Loucy (cell line): ENCODE results near the gene COL23A1.

Experiments
- H2AFZ ChIP-seq: fragments of 200-600 bp; sonication (generic); 2 replicates; pipeline ENCODE4 v1.6.0; 2016; ENCODE audit warnings: antibody characterized with exemption, mild to moderate bottlenecking, low read length, moderate library complexity
- H3F3A ChIP-seq: fragments of 200-600 bp; 2 replicates; pipeline ENCODE4 v1.6.0; 2016; ENCODE audit warnings: antibody characterized with exemption, low read depth, mild to moderate bottlenecking
- H3K27me3 ChIP-seq: fragments of 200-600 bp; sonication (generic); 2 replicates; pipeline ENCODE4 v1.6.1; 2014; ENCODE audit warnings: low read length, mild to moderate bottlenecking; ENCODE audit not compliant: insufficient read depth, poor library complexity, severe bottlenecking
- H3K36me3 ChIP-seq: fragments of 200-600 bp; sonication (generic); 2 replicates; pipeline ENCODE4 v1.6.1; 2016; ENCODE audit warnings: low read length; ENCODE audit not compliant: insufficient read depth
- H3K4me1 ChIP-seq: fragments of 200-600 bp; sonication (generic); 2 replicates; pipeline ENCODE4 v1.5.1; 2014; ENCODE audit warnings: low read length, mild to moderate bottlenecking; ENCODE audit not compliant: insufficient read depth, poor library complexity, severe bottlenecking
- H3K4me2 ChIP-seq: fragments of 200-600 bp; sonication (generic); 2 replicates; pipeline ENCODE4 v1.6.0; 2014; ENCODE audit warnings: antibody characterized with exemption, low read length, low read depth, mild to moderate bottlenecking; ENCODE audit not compliant: poor library complexity, severe bottlenecking
- H3K4me3 ChIP-seq: fragments of 200-600 bp; sonication (generic); 2 replicates; pipeline ENCODE4 v1.5.1; 2014; ENCODE audit warnings: low read length, mild to moderate bottlenecking, mixed read lengths; ENCODE audit not compliant: poor library complexity, severe bottlenecking
- H3K79me2 ChIP-seq: fragments of 200-600 bp; sonication (generic); 2 replicates; pipeline ENCODE4 v1.6.1; 2014; ENCODE audit warnings: low read length; ENCODE audit not compliant: insufficient read depth
- H3K9ac ChIP-seq: fragments of 200-600 bp; sonication (generic); 2 replicates; pipeline ENCODE4 v1.6.0; 2014; ENCODE audit warnings: mild to moderate bottlenecking, low read depth, low read length, moderate library complexity; ENCODE audit not compliant: poor library complexity, severe bottlenecking
- H3K9me2 ChIP-seq: fragments of 200-600 bp; sonication (generic); replicated peaks from 2 replicates; pipeline ENCODE4 v1.6.1; 2016; ENCODE audit warnings: low read depth, low read length, mixed read lengths
- H3K9me3 ChIP-seq: fragments of 200-600 bp; sonication (generic); 2 replicates; pipeline ENCODE4 v1.6.1; 2014; ENCODE audit warnings: mild to moderate bottlenecking, antibody characterized with exemption, low read length, low read depth; ENCODE audit not compliant: insufficient read depth
- H4K20me1 ChIP-seq: fragments of 200-600 bp; sonication (generic); 2 replicates; pipeline ENCODE4 v1.6.0; 2014; ENCODE audit warnings: antibody characterized with exemption, low read length, mild to moderate bottlenecking; ENCODE audit not compliant: insufficient read depth, poor library complexity, severe bottlenecking
- CTCF ChIP-seq: fragments of 200-600 bp; sonication (generic); conservative IDR thresholded peaks from 2 replicates; pipeline ENCODE4 v1.5.1; 2014; ENCODE audit warnings: mild to moderate bottlenecking, antibody characterized with exemption, low read length
- EZH2phosphoT487 ChIP-seq: fragments of 200-600 bp; IDR thresholded peaks from 2 replicates; pipeline ENCODE4 v1.6.1; 2018; ENCODE audit warnings: antibody characterized with exemption, mild to moderate bottlenecking, moderate library complexity, borderline replicate concordance

COL23A1 gene

GRCh38 chr5:178215280-178216002 is 374.8 kb downstream of the COL23A1 start:
- no peaks in the 10 kb centered on the region for H3K4me1 ChIP-seq
- H3K4me3 ChIP-seq = no peak overlapping the region
- no peaks in the 10 kb centered on the region for H3K9me3 ChIP-seq
- H3K9me2 ChIP-seq = no peaks in the 10 kb centered on the region
- peaks cover 17% of the 10 kb centered on the region for H4K20me1 ChIP-seq
- no peaks in the 10 kb centered on the region for H3K27me3 ChIP-seq
- H3K9ac ChIP-seq = no peak overlapping the region
- H3K4me2 ChIP-seq = no peak overlapping the region
- no peak overlapping the region for H2AFZ ChIP-seq
- peaks cover 6% of the 10 kb centered on the region; the same call in 1 of the 2 replicates for H3K79me2 ChIP-seq
- TF ChIP-seq EZH2phosphoT487 = no peak
- TF ChIP-seq CTCF = no peak
- peaks cover 45% of the 10 kb centered on the region; the same call in 1 of the 2 replicates for H3K36me3 ChIP-seq
- no peaks in the 10 kb centered on the region for H3F3A ChIP-seq

DNA sequence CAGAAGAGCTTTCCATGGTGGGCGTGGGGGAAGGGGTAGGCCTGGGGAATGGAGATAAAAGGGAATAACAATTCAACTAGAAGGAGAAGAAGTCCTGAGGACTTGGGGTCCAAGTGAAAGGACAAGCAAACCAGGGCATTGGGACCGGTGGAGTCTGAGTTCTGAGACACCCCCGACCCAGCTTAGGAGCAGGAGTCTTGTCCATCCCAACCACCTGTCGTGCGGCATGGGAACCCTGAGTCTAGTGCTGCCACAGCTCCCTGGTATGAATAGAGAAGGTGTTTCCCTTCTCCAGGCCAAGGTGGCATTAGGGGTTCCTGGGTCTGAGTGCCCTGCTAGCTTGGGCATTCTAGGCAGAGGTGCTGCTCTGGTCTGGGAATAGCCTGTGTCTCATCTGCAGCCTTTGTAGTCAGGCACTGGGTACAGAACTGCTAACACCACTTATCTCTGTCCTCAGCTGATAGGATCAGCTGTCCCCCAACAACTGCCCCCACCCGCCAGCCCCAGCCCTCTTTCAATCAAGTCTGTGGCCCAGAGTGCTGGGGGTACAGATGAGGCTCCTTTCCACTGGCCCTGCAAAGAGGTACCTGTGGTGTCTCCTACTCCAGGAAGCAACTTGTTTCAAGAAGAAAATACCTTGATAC is 375.9 kb downstream of the COL23A1 start:
- no peak overlapping the region for H3K9ac ChIP-seq
- H3K79me2 ChIP-seq = peaks cover 18% of the 10 kb centered on the region; the same call in 1 of the 2 replicates
- peaks cover 57% of the 10 kb centered on the region; the same call in 1 of the 2 replicates for H3K36me3 ChIP-seq
- no peaks in the 10 kb centered on the region for H3K9me3 ChIP-seq
- H3K27me3 ChIP-seq = no peaks in the 10 kb centered on the region
- no peak overlapping the region for H3K4me2 ChIP-seq
- H3K9me2 ChIP-seq = no peaks in the 10 kb centered on the region
- no peaks in the 10 kb centered on the region for H3K4me1 ChIP-seq
- peaks cover 26% of the 10 kb centered on the region for H4K20me1 ChIP-seq
- no peaks in the 10 kb centered on the region for H3F3A ChIP-seq
- H3K4me3 ChIP-seq = no peak overlapping the region
- H2AFZ ChIP-seq = no peak overlapping the region
- no peak for TF ChIP-seq EZH2phosphoT487
- no peak for TF ChIP-seq CTCF

DNA sequence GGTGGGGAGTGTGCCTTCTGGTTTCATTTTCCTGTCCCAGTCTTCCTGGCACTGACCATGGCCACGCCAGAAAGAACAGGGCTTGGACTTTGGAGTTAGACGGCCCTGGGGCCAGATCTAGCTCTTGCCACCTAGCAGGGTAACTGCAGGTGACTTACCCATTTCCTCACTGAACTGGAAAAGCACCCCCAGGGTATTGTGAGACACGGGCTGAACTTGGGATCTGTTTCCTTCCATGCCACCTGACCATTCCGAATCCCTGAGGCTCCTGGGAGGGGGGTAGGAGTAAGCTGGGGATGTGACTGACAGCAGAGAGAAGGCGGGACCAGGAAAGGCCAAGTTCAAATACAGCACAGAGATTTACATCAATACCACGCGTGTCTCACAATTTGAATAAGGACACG is 376.4 kb downstream of the COL23A1 start:
- no peaks in the 10 kb centered on the region for H3K27me3 ChIP-seq
- no peaks in the 10 kb centered on the region for H3F3A ChIP-seq
- peaks cover 62% of the 10 kb centered on the region for H3K36me3 ChIP-seq
- H2AFZ ChIP-seq = no peak overlapping the region
- H3K4me1 ChIP-seq = peaks cover 4% of the 10 kb centered on the region
- H4K20me1 ChIP-seq = peaks cover 32% of the 10 kb centered on the region
- no peak for TF ChIP-seq EZH2phosphoT487
- no peak for TF ChIP-seq CTCF
- H3K9ac ChIP-seq = no peak overlapping the region
- H3K4me2 ChIP-seq = no peak overlapping the region
- H3K9me2 ChIP-seq = no peaks in the 10 kb centered on the region
- H3K9me3 ChIP-seq = no peaks in the 10 kb centered on the region
- H3K79me2 ChIP-seq = peaks cover 23% of the 10 kb centered on the region
- no peak overlapping the region for H3K4me3 ChIP-seq
